AML-193 (cell line): ENCODE measurements around the gene C16orf92.
A peak's percentile ranks its signal among the peaks of the same experiment; 100 is the strongest.

Source experiments
- DNase-seq, 2 experiments: peaks; one replicate each; lab custom pipeline; 2025; lab: John Stamatoyannopoulos, UW

The C16orf92 gene

DNA sequence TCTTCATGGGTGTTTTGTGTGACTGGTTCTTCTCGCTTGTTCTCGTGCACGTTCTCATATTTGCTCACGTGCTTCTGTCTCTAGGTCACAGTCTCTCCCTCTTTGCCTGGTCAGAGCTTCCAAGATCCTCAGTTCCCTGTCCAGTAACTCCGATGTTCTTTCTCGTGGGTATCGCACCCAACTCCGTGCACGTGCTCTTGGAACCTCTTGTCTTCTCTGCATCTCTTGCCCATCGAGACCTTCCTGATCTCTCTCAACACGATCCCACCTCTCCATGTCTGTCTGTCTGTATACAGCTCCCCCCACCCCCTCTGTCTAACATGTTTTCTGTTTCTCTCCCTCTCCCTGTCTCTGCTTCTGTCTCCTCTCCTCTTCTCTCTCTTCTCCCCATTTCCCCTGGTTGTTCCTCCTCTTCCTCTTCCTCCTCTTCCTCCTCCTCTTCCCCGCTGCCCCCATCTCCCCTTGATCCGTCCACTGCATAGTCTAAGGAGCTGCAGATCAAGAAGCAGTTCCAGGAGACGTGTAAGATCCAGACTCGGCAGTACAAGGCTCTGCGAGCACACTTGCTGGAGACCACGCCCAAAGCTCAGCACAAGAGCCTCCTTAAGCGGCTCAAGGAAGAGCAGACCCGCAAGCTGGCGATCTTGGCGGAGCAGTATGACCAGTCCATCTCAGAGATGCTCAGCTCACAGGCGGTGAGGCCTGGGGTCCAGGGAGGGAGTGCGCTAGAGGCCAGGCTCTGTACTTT, 33.7 kb upstream of the C16orf92 start:
- no peak for DNase-seq

DNA sequence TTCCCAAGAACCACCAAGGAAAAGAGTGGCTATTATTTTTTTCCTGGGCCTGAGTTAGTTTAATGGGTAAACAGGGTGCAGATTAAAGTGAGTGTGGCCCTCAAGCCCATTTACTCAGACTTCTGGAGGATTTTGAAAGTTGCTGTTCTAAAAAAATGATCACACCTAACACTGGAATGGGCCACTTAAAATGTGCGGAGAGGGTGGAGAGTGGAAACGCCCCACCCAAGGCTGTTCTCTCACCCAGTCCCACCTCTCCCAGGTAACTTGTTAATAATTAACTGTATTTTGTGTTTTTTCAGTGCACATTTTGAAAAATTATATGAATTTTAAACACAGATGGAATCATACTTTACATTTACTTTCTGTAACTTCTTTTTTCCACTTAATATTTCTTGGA, 33.0 kb upstream of the C16orf92 start:
- DNase-seq = no peak

DNA sequence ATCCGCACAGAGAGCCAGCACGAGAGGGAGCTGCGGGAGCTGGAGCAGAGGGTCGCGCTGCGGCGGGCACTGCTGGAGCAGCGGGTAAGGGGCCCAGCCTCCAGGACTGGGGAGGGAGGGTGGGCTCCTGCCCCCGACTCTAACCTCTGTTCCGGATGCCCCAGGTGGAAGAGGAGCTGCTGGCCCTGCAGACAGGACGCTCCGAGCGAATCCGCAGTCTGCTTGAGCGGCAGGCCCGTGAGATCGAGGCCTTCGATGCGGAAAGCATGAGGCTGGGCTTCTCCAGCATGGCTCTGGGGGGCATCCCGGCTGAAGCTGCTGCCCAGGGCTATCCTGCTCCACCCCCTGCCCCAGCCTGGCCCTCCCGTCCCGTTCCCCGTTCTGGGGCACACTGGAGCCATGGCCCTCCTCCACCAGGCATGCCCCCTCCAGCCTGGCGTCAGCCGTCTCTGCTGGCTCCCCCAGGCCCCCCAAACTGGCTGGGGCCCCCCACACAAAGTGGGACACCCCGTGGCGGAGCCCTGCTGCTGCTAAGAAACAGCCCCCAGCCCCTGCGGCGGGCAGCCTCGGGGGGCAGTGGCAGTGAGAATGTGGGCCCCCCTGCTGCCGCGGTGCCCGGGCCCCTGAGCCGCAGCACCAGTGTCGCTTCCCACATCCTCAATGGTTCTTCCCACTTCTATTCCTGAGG, 32.0 kb upstream of the C16orf92 start:
- no peak for DNase-seq

DNA sequence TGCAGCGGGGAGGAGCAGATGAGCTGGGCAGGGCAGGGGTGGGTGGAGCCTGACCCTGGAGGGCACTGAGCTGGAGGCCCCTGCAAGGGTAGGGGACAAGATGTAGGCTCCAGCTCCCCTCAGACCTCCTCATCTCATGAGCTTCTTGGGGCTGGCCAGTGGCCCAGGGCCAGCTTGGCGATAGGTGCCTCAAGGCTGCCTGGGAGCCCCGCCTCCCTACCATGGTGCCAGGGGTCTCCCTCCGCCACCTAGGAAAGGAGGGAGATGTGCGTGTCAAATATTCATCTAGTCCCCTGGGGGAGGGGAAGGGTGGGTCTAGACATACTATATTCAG, 31.5 kb upstream of the C16orf92 start:
- DNase-seq = no peak

DNA sequence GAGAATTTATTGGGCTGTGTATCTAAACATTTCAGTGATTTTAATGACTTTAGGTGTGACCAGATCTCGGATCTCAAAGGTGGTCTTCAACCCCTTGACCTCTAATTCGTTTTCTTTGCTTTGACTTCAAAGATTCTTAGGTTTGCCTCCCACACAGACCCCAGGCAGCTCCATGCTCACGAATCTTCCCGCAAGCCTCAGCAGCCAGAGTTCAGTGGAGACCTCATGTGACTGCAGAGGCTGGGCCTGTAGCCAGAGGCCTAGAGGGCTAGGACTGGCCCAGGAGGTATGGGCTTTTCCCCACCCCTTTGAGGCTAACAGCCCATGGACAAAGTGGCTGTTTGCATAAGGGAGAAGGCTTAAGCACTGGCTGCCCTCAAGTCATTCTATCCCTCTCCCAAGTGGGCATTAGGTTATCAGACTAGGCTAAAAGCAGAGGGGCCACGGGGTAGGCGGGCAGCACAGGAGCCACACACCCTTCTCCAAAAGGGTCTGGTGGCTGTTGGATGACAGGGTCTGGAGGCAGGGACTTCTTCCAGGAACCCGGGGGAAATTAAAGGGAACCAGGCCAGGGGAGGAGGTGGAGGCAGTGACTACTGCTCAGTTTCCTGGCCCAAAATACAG, 30.5 kb upstream of the C16orf92 start:
- DNase-seq = no peak

DNA sequence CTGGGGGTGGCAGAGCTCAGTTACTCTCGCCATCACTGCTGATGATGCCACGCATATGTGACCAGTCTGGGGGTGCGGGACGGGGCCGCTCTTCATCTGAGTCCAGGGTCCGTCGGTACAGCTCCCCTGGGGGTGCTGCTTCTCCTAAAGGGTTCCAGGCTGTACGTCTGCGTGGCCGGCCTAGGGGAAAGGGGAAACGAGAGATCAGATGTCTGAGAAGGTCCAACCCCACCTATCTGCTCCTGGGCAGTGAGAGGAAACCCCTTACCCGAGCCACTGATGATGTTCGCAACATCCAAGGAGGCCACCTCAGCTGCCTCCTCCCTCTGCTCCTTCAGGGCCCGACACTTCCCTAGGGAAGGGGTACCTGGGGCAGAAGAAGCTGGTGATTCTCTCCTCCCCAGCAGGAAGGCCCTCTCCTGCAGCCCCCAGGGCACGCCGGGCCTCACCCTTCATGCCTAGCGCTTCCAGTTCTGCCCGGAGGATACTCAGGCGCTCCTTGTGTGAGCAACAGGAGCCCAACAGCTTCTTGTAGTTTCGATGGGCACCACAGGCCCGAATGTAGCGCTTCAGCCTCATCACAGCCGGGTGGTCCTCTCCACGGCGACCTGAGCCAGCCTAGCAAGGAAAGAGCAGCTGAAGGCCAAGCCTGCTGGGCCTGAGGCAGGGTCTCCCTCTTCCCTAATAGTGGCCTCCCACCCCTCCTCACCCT, 29.7 kb upstream of the C16orf92 start:
- DNase-seq = no peak

DNA sequence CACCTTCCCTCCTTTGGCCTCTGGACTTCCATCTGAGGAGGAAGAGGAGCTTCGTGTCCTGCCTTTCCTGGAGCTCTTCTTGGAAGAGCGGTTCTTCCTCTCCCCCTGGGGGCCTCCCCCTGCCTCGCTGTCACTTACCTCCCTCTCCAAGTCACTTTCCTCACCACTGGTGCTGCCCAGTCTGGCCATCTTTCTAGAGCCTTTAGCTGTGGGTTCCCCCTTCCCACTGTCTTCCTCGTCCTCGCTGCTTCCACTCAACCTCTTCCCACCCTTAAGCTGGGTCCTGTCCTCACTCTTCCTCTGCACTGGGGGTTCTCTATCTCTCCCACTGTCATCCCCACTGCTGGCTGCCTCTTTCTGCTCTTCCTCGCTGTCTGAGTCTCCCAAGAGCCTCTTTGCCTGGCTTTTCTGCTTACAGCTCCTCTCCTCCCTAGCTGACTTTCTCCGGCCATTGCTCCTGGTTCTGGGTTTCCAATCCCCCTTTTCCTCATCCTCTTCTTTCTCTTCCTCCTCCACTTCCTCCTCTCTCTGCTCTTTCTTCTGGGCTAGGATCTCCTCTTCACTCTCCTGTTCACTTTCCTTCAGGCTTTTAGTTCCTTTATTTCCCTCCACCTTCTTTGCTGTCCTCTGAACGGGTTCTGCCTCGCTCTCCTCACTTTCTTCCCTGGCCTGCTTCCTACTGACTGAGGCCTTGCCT, 28.9 kb upstream of the C16orf92 start:
- no peak for DNase-seq

DNA sequence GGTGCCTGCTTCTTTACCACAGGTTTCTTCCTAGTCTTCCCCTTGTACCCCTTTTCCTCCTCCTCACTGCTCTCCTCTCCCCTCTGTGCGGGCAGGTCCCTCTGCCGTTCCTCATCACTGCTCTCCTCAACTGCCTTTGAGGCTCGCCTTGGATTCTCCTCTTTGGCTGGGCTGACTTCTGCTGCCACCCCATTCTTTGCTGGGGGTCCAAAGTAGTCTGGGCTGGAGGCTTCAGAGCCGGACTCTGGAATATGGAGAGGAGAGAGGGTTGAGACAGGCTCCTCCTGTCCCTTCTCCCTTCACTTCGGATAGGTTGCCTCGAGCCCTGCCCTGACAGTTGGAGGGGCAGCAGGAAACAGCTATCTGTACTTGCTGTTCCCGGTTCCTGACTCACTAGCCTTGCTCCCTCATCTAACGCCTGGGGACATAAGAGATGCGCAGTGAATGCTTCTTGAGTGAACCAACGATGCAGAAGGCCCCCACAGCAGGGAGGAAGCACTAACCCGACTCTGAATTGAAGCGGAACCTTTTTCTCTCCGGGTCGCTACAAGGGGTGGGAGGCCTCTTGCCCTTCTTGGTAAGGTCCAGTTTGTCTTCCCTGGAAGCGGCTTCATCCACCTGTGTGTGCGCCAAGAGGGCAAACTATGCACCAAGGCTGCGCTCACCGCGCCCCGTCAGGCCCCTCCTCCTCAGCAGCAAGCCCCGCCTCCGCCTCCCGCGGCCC, 28.2 kb upstream of the C16orf92 start:
- peak in 1 of 2 experiments; percentile 39 for DNase-seq

DNA sequence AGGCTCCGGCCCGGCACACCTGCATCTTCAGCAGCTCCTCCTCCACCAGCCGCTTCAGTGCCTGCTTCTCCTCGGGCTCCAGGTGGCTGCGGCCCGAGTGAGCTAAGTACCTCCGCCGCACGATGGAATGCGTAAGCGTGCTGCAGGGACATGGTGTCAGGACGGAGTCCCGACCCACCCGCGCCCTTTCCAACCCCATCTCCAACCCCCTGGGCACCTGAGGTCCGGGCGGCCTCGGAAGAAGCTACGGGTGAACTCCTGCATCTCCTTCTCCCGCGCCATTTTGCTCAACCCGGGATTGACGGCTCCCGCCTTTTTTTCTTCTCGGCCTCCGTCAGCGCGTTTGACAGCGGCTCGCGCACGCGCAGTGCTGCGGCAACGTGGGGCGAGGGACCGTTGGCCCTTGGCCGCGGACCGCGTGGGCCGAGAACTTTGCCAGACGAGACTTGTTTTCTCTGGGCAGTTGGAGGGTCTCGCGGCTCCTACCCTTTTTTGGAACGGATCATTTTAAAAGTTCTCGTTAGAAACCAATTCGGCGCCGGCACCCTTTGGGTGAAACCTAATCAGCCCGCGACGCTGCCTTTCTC, 27.6 kb upstream of the C16orf92 start, which contains the start of gene HIRIP3:
Gene HIRIP3, minus strand, starts transcription at position 294 of the 587 bp plus-strand sequence. Its CDS starts 12 bp downstream, at position 282.
- DNase-seq = peak; percentile 73 to 80

DNA sequence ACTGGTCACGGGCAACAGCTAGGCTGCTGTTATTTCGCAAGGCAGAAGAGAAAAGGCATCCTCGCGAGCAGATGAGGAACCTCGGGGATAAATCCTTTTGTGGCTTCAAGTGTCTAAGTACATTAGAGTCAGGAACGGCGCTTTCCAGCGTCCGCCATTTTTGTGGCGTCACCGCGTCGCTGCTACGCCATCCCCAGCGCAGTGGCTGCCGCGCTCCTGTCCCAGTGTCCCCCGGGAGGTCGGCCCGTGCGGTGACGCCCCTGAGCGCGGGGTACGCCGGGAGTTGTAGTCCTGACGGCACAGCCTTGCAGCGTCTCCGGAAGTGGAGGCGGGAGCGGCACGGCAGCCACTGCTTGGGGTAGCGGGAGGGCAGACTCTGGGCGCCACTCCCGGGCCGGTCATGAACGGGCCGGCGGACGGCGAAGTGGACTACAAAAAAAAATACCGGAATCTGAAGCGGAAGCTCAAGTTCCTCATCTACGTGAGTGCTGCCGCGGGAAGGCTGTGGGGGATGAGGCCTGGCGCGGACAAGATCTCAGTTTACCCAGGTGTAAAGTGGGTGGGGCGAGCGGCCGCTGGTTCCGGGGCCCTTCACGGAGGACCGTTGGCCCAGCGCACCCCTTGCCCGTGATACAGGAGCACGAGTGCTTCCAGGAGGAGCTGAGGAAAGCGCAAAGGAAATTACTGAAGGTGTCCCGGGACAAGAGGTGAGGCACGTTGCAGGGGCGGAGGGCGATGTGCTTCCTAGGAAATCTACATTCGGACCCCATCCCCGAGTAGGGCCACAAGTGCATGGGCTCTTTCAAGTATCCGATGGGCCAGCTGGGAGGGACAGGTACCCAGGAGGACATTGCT, 26.9 kb upstream of the C16orf92 start, which contains the start of gene INO80E:
Gene INO80E, plus strand, starts transcription at position 331 of the 855 bp plus-strand sequence. Its CDS starts 70 bp downstream, at position 401.
- peak; percentile 90 to 91 for DNase-seq

DNA sequence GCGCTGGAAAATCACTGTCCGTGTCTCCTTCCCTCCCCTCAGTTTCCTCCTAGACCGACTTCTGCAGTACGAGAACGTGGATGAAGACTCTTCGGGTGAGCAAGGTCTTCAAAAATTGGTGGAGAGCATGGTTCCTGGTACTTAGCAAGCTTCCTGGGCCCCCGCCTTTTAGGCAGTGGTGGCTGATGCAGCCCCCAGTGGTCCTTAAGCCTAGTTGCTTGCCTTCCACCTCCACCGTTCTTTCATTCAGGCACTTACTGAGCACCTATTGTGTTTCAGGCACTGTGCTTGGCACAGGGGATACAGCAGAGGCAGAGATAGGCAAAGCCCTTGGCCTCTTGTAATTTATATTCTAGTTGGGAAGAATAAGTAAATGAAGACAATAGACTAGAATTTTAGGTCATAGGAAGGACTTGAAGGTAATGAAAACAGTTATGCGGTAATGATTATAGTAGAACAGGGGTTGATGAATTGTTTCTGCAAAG, 26.2 kb upstream of the C16orf92 start:
- DNase-seq = no peak

DNA sequence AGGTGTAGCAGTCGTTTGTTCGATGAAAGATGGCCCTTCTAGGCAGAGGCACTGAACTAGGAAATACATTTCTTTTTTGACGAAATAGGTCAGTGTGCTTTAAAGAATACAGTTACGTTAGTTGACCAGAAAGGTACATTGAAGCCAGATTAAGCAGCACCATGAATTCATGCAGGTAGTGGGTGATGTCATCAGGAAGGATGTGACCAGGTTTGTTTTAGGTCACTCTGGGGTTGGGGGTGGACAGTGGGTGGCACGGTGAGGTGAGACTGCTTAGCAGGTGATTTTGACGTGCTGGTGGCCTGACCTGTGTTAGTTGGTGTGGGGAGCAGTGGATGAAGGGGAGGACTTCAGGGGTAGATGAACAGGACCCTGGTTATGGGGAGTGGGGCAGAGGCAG, 23.4 kb upstream of the C16orf92 start:
- no peak for DNase-seq

DNA sequence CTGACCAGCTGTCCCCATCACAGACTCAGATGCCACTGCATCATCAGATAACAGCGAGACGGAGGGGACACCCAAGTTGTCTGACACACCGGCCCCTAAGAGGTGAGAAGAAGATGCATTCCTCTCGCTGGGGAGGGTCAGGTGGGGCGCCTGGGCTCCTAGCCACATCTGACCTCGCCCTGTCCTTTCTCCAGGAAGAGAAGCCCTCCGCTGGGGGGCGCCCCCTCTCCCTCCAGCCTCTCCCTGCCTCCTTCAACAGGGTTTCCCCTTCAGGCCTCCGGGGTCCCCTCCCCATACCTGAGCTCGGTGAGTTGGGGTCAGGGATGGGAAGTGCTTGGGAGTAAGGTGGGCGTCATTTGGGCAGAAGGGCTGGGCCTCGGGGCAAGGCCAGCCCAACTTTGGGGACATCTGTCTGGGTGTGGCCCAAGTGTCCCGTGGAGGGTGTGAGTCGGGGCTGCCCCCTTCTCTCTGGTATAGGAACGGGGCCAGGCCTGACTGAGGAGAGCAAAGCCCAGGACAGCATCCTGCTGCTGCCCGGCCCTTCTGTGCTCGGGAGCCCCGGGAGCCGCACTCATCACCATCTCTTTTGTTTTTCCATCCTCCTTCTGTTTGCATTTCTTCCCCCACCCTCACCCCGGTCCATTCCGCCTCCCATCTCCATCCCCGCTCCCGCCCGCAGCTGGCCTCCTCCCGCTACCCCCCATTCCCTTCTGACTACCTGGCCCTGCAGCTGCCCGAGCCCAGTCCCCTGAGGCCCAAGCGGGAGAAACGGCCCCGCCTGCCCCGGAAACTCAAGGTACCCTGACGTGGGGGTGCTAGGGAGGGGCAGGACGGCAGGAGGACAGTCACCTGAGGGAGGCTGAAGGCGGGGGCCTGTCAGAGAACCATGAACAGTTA, 22.0 kb upstream of the C16orf92 start:
- DNase-seq = no peak

DNA sequence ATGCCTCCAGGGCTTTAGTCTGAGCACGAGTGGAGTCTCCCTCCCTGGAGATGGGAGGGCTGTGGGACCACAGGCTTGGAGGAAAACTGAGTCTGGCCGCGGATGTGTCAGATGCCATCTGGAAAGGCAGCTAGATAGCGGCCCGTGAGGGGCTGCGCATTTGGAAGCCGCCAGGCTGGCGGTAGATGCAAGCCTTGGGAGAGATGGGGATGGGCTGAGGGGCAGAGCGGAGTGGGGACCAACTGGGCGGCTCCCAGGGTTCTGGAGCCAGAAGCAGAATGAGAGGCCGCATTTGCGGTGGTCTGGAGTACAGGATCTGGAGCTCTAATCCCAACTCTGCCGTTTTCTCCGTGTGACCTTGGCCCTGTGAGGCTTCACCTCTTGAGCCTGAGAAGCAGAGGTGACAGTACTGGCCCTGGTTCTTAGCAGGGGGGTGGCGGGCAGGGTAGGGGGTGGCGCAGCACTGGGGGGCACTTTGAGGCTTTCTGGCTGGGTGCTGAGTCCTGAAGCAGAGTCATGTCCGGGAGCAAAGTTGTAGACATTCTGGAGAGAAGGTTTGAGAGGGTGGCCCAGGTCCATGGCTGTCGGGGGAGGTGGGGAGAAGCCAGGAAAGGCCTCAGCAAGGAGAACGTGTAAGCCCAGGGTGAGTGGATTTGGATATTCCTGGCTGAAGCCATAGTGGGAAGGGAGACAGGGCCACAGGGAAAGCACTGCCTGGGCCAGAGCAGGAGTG, 20.2 kb upstream of the C16orf92 start:
- no peak for DNase-seq

DNA sequence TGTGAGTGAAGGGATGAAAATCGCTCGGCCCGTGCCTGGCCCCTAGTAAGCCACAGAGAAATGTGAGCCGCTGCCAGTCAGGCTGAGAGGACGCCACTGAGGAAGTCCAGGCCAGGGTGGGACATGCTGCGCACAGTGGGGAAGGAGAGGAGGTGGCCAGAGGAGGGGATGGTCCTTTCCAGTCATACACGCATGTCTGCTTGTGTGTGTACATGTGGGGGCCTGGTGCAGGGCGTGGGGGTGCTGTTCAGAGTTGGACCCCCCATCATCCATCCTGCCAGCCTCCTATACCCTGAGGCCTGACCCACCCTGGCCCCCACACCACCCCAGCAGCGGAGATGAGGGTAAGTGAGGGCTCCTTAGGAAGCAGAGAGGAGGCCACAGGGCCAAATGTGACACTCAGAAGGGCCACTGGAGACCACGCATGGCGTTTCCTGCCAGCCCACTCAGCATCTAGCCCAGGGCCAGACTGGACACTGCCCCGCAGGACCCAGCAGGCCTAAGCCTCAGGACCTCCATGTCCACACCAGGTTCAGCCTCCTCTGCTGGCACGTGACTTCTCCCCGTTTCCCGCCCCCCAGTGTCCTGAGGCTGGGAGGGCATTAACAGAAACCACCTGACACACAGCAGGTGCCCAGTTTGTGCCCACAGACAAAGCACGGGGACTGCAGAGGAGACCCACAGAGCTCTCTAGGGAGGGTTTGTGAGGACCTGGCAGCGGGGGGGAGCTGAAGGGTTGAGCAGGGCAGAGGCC, 19.2 kb upstream of the C16orf92 start:
- no peak for DNase-seq

DNA sequence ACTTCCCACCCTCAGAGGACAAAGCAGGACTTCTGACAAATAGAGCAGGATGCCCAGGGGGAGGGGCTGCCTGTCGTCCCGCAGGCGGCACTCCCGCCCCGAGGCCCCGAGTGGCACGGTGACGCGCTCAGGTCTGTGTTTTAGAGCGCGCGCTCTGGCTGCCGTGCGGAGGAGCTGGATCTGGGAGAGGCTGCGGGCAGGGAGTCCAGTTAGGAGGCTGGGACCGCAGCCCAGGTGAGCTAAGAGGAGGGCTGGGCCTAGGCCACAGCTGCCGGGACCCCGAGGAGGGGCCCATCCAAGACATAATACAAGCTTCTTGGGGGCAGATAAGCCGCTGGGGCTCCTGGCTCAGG, 18.6 kb upstream of the C16orf92 start:
- no peak for DNase-seq

DNA sequence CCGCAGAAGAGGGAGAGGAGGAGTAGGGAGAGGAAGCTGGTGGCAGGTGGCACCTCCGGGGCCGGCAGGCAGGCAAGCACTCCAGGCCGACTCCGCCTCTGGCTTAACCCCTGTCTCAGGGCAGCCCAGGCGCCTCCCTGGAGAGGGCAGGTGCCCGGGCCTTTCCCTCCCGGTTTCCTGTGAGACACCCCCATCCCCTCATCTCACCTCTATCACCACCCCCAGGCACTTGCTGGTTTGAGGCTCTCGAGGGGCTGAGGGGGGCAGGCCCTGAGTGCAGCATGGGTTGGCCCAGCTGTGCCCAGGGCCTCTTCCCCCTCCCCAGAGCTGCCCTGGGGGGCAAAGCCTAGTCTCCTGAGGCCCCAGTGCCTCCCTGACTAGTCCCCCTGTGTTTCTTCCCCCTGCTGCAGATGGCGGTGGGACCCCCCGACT, 18.2 kb upstream of the C16orf92 start:
- DNase-seq = no peak
